Smooth muscle cell (in vitro differentiated cells): ENCODE data around the gene SLC12A7. TPM values are rescaled to one million over a fixed set of nuclear protein-coding genes. Genes with fewer than 3 reads are reported as not detected.
A peak's percentile ranks its signal among the peaks of the same experiment; 100 is the strongest.

Experiments
- DNase-seq: peaks from one replicate; lab custom pipeline; 2025; ENCODE audit not compliant: unreplicated experiment; lab: John Stamatoyannopoulos, UW
- H2AFZ ChIP-seq: fragments of 200-600 bp; sonication (generic); 2 replicates; pipeline ENCODE4 v1.6.0; 2016; ENCODE audit warnings: antibody characterized with exemption, low read depth, mild to moderate bottlenecking
- H3F3A ChIP-seq: fragments of 200-600 bp; sonication (generic); 2 replicates; pipeline ENCODE4 v1.6.0; 2017; ENCODE audit warnings: antibody characterized with exemption, low read depth
- H3K27ac ChIP-seq: fragments of 200-600 bp; sonication (generic); 2 replicates; pipeline ENCODE4 v1.5.1; 2016; ENCODE audit warnings: low read depth, mild to moderate bottlenecking
- H3K27me3 ChIP-seq: fragments of 200-600 bp; sonication (generic); 2 replicates; pipeline ENCODE4 v1.6.1; 2016; ENCODE audit warnings: low read depth, mild to moderate bottlenecking
- H3K36me3 ChIP-seq: fragments of 200-600 bp; sonication (generic); 2 replicates; pipeline ENCODE4 v1.5.1; 2016; ENCODE audit warnings: low read depth
- H3K4me1 ChIP-seq: fragments of 200-600 bp; sonication (generic); 2 replicates; pipeline ENCODE4 v1.5.1; 2016; ENCODE audit warnings: low read depth
- H3K4me2 ChIP-seq: fragments of 200-600 bp; sonication (generic); 2 replicates; pipeline ENCODE4 v1.6.0; 2016; ENCODE audit warnings: mild to moderate bottlenecking
- H3K4me3 ChIP-seq: fragments of 200-600 bp; sonication (generic); 2 replicates; pipeline ENCODE4 v1.5.1; 2016; ENCODE audit warnings: mild to moderate bottlenecking
- H3K79me2 ChIP-seq: fragments of 200-600 bp; sonication (generic); 2 replicates; pipeline ENCODE4 v1.6.0; 2016; ENCODE audit warnings: low read depth, mild to moderate bottlenecking
- H3K9ac ChIP-seq: fragments of 200-600 bp; sonication (generic); 2 replicates; pipeline ENCODE4 v1.6.0; 2016; ENCODE audit warnings: low read depth
- H3K9me3 ChIP-seq: fragments of 200-600 bp; sonication (generic); replicated peaks from 2 replicates; pipeline ENCODE4 v1.5.1; 2016; ENCODE audit warnings: low read depth
- H4K20me1 ChIP-seq: fragments of 200-600 bp; sonication (generic); 2 replicates; pipeline ENCODE4 v1.6.0; 2016; ENCODE audit warnings: low read depth
- CTCF ChIP-seq: fragments of 200-600 bp; sonication (generic); IDR thresholded peaks from 2 replicates; pipeline ENCODE4 v1.5.1; 2017; ENCODE audit warnings: borderline replicate concordance, mild to moderate bottlenecking, antibody characterized with exemption; ENCODE audit not compliant: insufficient read depth, poor library complexity, severe bottlenecking
- WGBS: methylation state at CpG from one replicate; pipeline ENCODE4 v1.1.7; 2016; ENCODE audit warnings: low lambda C conversion rate; 5-methylcytosine and 5-hydroxymethylcytosine counted together
- polyA plus RNA-seq: library from polyadenylated mRNA; unstranded; fragments of >200 nt; fragmentation: Nextera tagmentation; extraction: Ambion mirVana; gene quantifications from 2 replicates; pipeline ENCODE4 v1.2.1, GENCODE V29; 2016
- total RNA-seq: library from RNA; depleted of rRNA; stranded (reverse); fragments of >200 nt; gene quantifications from 2 replicates; pipeline ENCODE4 v1.2.3, GENCODE V29; 2014

Gene SLC12A7
- total and polyA plus RNA-seq, 2 experiments from 2014 or later, result 6.1 to 15.2 TPM

- peaks cover 36% of the 10 kb centered on the region for H3K4me1 ChIP-seq
- H3K27ac ChIP-seq, result no peak overlapping the region
- H3F3A ChIP-seq, result peaks cover 5% of the 10 kb centered on the region
- peaks cover 78% of the 10 kb centered on the region for H4K20me1 ChIP-seq
- no peaks in the 10 kb centered on the region for H3K79me2 ChIP-seq
- no peak overlapping the region for H3K4me3 ChIP-seq
- H3K9me3 ChIP-seq, result no peaks in the 10 kb centered on the region
- WGBS, result 94% methylated on average over 30 of the region's 33 CpGs
- no peak for DNase-seq
- no peaks in the 10 kb centered on the region for H3K27me3 ChIP-seq
- TF ChIP-seq CTCF, result no peak
- no peak overlapping the region for H2AFZ ChIP-seq
- no peak overlapping the region for H3K9ac ChIP-seq
- no peak overlapping the region for H3K4me2 ChIP-seq
- H3K36me3 ChIP-seq, result no peaks in the 10 kb centered on the region
Observed at GRCh38 chr5:1103505-1104326, 8.1 kb downstream of the SLC12A7 start.

GRCh38 chr5:1103093-1103492, 8.8 kb downstream of the SLC12A7 start:
- H3K9me3 ChIP-seq, result no peaks in the 10 kb centered on the region
- peaks cover 36% of the 10 kb centered on the region for H3K4me1 ChIP-seq
- peaks cover 75% of the 10 kb centered on the region for H4K20me1 ChIP-seq
- H3K4me3 ChIP-seq, result no peak overlapping the region
- H3K79me2 ChIP-seq, result no peaks in the 10 kb centered on the region
- no peak overlapping the region for H3K9ac ChIP-seq
- peak overlapping the region; percentile 67 for H3K4me2 ChIP-seq
- TF ChIP-seq CTCF, result no peak
- no peak overlapping the region for H2AFZ ChIP-seq
- peak overlapping the region; percentile 14 for H3K27ac ChIP-seq
- H3K36me3 ChIP-seq, result no peaks in the 10 kb centered on the region
- no peak for DNase-seq
- 53% methylated on average over 11 of the region's 11 CpGs for WGBS
- H3F3A ChIP-seq, result peaks cover 5% of the 10 kb centered on the region
- no peaks in the 10 kb centered on the region for H3K27me3 ChIP-seq

GRCh38 chr5:1101961-1102713, 9.7 kb downstream of the SLC12A7 start:
- H3K27me3 ChIP-seq, result no peaks in the 10 kb centered on the region
- no peaks in the 10 kb centered on the region for H3K9me3 ChIP-seq
- H3K79me2 ChIP-seq, result no peaks in the 10 kb centered on the region
- 27% methylated on average over 22 of the region's 23 CpGs for WGBS
- H3K4me3 ChIP-seq, result no peak overlapping the region
- peaks cover 5% of the 10 kb centered on the region for H3F3A ChIP-seq
- peak; percentile 24 for DNase-seq
- peak overlapping the region; percentile 67 for H3K4me2 ChIP-seq
- peak overlapping the region; percentile 29 for H3K27ac ChIP-seq
- peaks cover 43% of the 10 kb centered on the region for H3K4me1 ChIP-seq
- no peak overlapping the region for H2AFZ ChIP-seq
- no peak for TF ChIP-seq CTCF
- H3K36me3 ChIP-seq, result no peaks in the 10 kb centered on the region
- peaks cover 74% of the 10 kb centered on the region for H4K20me1 ChIP-seq
- H3K9ac ChIP-seq, result no peak overlapping the region
